SK-N-SH treated with all-trans-retinoic acid at 6 μM for 48 hours (cell line): ENCODE data around the gene SYN1.
A peak's percentile ranks its signal among the peaks of the same experiment; 100 is the strongest.

ENCODE experiments used
- ATAC-seq: fragments of 200-7000 bp; cut with Tn5 transposase; 3 replicates; pipeline ENCODE4 v1.9.1; 2020; ENCODE audit warnings: mild to moderate bottlenecking, moderate library complexity
- ARNTL ChIP-seq: fragments of 450-650 bp; formaldehyde crosslinking; IDR thresholded peaks from 2 replicates; pipeline ENCODE4 v1.5.0; 2020; ENCODE audit warnings: low read depth, mild to moderate bottlenecking, moderate library complexity, borderline replicate concordance
- CSDC2 ChIP-seq: fragments of 250-450 bp; sonication (Bioruptor Pico); IDR thresholded peaks from 2 replicates; pipeline ENCODE4 v1.5.0; 2020; ENCODE audit warnings: mild to moderate bottlenecking, moderate library complexity
- ESRRG ChIP-seq: fragments of 250-450 bp; sonication (Bioruptor Pico); IDR thresholded peaks from 2 replicates; pipeline ENCODE4 v1.6.1; 2021; ENCODE audit warnings: mild to moderate bottlenecking
- GLIS3 ChIP-seq: fragments of 250-450 bp; sonication (Bioruptor Pico); IDR thresholded peaks from 2 replicates; pipeline ENCODE4 v1.5.0; 2020; ENCODE audit warnings: mild to moderate bottlenecking, moderate library complexity
- ISL1 ChIP-seq: fragments of 250-450 bp; sonication (Bioruptor Pico); IDR thresholded peaks from 2 replicates; pipeline ENCODE4 v2.1.2; 2022; ENCODE audit warnings: mild to moderate bottlenecking, moderate library complexity
- OSR1 ChIP-seq: fragments of 250-450 bp; sonication (Bioruptor Pico); IDR thresholded peaks from 2 replicates; pipeline ENCODE4 v1.8.0; 2022; ENCODE audit warnings: moderate library complexity, mild to moderate bottlenecking, inconsistent platforms
- PPARA ChIP-seq: fragments of 250-450 bp; sonication (Bioruptor Pico); IDR thresholded peaks from 2 replicates; pipeline ENCODE4 v1.5.0; 2020; ENCODE audit warnings: mild to moderate bottlenecking, borderline replicate concordance
- RARB ChIP-seq: fragments of 250-450 bp; sonication (Bioruptor Pico); IDR thresholded peaks from 2 replicates; pipeline ENCODE4 v1.8.0; 2021; ENCODE audit warnings: mild to moderate bottlenecking, moderate library complexity
- TCF4 ChIP-seq: fragments of 250-450 bp; sonication (Bioruptor Pico); IDR thresholded peaks from 2 replicates; pipeline ENCODE4 v1.8.0; 2021; ENCODE audit warnings: mild to moderate bottlenecking, moderate library complexity, borderline replicate concordance
- TOX ChIP-seq: fragments of 250-450 bp; sonication (Bioruptor Pico); IDR thresholded peaks from 2 replicates; pipeline ENCODE4 v1.8.0; 2021; ENCODE audit warnings: mild to moderate bottlenecking, moderate library complexity, borderline replicate concordance
- ZC3H10 ChIP-seq: fragments of 250-450 bp; sonication (Bioruptor Pico); IDR thresholded peaks from 2 replicates; pipeline ENCODE4 v1.5.1; 2021; ENCODE audit warnings: mild to moderate bottlenecking, moderate library complexity
- ZFP30 ChIP-seq: fragments of 450-650 bp; formaldehyde crosslinking; IDR thresholded peaks from 2 replicates; pipeline ENCODE4 v1.5.0; 2022; ENCODE audit warnings: mild to moderate bottlenecking, moderate library complexity
- ZNF565 ChIP-seq: fragments of 450-650 bp; formaldehyde crosslinking; conservative IDR thresholded peaks from 2 replicates; pipeline ENCODE4 v1.5.0; 2020; ENCODE audit warnings: low read depth, mild to moderate bottlenecking, moderate library complexity
- ZNF70 ChIP-seq: fragments of 450-650 bp; formaldehyde crosslinking; IDR thresholded peaks from 2 replicates; pipeline ENCODE4 v1.5.0; 2020; ENCODE audit warnings: mild to moderate bottlenecking, moderate library complexity
- ZNF8 ChIP-seq: fragments of 450-650 bp; formaldehyde crosslinking; IDR thresholded peaks from 2 replicates; pipeline ENCODE4 v1.5.0; 2020; ENCODE audit warnings: mild to moderate bottlenecking, moderate library complexity
- TF ChIP-seq, protein P1 (sequence below): fragments of 250-450 bp; sonication (Bioruptor Pico); IDR thresholded peaks from 2 replicates; pipeline ENCODE4 v1.5.0; 2020; ENCODE audit warnings: mild to moderate bottlenecking, moderate library complexity
- TF ChIP-seq, protein P2 (sequence below): fragments of 250-450 bp; sonication (Bioruptor Pico); IDR thresholded peaks from 2 replicates; pipeline ENCODE4 v1.8.0; 2020; ENCODE audit warnings: mild to moderate bottlenecking, moderate library complexity, borderline replicate concordance
- TF ChIP-seq, protein P3 (sequence below): fragments of 250-450 bp; sonication (Bioruptor Pico); IDR thresholded peaks from 2 replicates; pipeline ENCODE4 v1.5.1; 2021; ENCODE audit warnings: mild to moderate bottlenecking, moderate library complexity
- TF ChIP-seq, protein P4 (sequence below): fragments of 250-450 bp; sonication (Bioruptor Pico); IDR thresholded peaks from 2 replicates; pipeline ENCODE4 v1.8.0; 2021; ENCODE audit warnings: low read depth, mild to moderate bottlenecking, moderate library complexity, borderline replicate concordance
- TF ChIP-seq, protein P5 (sequence below): fragments of 250-450 bp; sonication (Bioruptor Pico); IDR thresholded peaks from 2 replicates; pipeline ENCODE4 v1.5.1; 2020; ENCODE audit warnings: low read depth, mild to moderate bottlenecking, moderate library complexity

Gene SYN1

DNA sequence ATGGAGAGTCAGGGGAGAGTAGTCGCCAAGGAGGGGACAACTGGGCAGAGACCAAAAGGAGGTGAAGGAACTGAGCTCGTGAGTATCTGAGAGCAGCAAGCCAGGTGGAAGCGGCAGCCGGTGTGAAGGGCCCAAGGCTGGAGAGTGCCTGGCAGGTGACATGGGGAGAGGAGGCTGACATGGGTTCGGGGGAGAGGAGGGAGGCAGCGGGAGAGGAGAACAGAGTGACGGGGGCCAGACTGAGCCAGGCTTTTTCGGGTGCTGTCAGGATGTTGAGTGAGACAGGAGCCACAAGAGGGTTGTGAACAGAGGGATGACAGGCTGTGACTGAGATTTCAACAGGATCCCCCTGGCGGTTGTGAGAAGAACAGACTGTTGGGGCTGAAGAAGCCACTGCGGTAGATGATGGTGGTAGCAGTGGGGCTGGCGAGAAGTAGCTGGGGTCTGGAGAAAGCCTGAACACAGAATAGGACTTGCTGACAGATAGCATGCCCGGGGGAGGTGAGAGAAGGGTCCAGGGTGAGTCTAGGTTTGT is 25.0 kb upstream of the SYN1 start:
- peak; percentile 91 for ATAC-seq
- TF ChIP-seq ESRRG = no peak
- TF ChIP-seq, protein P1, sequence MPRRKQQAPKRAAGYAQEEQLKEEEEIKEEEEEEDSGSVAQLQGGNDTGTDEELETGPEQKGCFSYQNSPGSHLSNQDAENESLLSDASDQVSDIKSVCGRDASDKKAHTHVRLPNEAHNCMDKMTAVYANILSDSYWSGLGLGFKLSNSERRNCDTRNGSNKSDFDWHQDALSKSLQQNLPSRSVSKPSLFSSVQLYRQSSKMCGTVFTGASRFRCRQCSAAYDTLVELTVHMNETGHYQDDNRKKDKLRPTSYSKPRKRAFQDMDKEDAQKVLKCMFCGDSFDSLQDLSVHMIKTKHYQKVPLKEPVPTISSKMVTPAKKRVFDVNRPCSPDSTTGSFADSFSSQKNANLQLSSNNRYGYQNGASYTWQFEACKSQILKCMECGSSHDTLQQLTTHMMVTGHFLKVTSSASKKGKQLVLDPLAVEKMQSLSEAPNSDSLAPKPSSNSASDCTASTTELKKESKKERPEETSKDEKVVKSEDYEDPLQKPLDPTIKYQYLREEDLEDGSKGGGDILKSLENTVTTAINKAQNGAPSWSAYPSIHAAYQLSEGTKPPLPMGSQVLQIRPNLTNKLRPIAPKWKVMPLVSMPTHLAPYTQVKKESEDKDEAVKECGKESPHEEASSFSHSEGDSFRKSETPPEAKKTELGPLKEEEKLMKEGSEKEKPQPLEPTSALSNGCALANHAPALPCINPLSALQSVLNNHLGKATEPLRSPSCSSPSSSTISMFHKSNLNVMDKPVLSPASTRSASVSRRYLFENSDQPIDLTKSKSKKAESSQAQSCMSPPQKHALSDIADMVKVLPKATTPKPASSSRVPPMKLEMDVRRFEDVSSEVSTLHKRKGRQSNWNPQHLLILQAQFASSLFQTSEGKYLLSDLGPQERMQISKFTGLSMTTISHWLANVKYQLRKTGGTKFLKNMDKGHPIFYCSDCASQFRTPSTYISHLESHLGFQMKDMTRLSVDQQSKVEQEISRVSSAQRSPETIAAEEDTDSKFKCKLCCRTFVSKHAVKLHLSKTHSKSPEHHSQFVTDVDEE (CRISPR knock-in tag) = no peak
- TF ChIP-seq, protein P2, sequence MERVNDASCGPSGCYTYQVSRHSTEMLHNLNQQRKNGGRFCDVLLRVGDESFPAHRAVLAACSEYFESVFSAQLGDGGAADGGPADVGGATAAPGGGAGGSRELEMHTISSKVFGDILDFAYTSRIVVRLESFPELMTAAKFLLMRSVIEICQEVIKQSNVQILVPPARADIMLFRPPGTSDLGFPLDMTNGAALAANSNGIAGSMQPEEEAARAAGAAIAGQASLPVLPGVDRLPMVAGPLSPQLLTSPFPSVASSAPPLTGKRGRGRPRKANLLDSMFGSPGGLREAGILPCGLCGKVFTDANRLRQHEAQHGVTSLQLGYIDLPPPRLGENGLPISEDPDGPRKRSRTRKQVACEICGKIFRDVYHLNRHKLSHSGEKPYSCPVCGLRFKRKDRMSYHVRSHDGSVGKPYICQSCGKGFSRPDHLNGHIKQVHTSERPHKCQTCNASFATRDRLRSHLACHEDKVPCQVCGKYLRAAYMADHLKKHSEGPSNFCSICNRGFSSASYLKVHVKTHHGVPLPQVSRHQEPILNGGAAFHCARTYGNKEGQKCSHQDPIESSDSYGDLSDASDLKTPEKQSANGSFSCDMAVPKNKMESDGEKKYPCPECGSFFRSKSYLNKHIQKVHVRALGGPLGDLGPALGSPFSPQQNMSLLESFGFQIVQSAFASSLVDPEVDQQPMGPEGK (CRISPR knock-in tag) = no peak
- TF ChIP-seq RARB = no peak
- TF ChIP-seq, protein P3, sequence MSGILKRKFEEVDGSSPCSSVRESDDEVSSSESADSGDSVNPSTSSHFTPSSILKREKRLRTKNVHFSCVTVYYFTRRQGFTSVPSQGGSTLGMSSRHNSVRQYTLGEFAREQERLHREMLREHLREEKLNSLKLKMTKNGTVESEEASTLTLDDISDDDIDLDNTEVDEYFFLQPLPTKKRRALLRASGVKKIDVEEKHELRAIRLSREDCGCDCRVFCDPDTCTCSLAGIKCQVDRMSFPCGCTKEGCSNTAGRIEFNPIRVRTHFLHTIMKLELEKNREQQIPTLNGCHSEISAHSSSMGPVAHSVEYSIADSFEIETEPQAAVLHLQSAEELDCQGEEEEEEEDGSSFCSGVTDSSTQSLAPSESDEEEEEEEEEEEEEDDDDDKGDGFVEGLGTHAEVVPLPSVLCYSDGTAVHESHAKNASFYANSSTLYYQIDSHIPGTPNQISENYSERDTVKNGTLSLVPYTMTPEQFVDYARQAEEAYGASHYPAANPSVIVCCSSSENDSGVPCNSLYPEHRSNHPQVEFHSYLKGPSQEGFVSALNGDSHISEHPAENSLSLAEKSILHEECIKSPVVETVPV (CRISPR knock-in tag) = no peak
- no peak for TF ChIP-seq OSR1 (CRISPR knock-in tag)
- TF ChIP-seq GLIS3 (CRISPR knock-in tag) = no peak
- TF ChIP-seq, protein P4, sequence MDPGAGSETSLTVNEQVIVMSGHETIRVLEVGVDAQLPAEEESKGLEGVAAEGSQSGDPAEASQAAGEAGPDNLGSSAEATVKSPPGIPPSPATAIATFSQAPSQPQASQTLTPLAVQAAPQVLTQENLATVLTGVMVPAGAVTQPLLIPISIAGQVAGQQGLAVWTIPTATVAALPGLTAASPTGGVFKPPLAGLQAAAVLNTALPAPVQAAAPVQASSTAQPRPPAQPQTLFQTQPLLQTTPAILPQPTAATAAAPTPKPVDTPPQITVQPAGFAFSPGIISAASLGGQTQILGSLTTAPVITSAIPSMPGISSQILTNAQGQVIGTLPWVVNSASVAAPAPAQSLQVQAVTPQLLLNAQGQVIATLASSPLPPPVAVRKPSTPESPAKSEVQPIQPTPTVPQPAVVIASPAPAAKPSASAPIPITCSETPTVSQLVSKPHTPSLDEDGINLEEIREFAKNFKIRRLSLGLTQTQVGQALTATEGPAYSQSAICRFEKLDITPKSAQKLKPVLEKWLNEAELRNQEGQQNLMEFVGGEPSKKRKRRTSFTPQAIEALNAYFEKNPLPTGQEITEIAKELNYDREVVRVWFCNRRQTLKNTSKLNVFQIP (CRISPR knock-in tag) = no peak
- no peak for TF ChIP-seq ZFP30 (CRISPR knock-in tag)

DNA sequence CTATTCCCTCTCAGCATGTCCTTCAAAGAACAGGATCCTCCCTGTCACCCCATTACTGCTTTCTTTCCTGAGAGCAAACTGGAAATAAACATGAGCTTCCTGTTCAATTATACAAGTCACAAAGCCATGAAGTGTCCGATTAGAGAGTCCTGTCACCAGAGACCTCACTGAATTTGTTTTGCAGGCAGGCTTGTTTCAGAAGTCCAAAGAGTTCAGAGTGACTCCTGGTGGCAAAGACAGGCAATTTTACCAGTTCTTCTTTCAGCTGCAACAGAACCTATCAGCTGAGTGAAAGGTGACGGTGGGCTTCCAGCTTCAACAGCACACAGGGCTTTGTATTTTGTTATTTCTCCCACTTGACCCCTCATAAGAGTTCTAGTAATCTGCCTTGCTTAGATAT is 24.3 kb upstream of the SYN1 start:
- ATAC-seq = peak; percentile 76
- TF ChIP-seq ZNF565 = no peak
- TF ChIP-seq CSDC2 (CRISPR knock-in tag) = no peak
- no peak for TF ChIP-seq ISL1
- TF ChIP-seq ZNF70 (CRISPR knock-in tag) = no peak
- TF ChIP-seq, protein P3 (CRISPR knock-in tag) = no peak
- TF ChIP-seq, protein P5, sequence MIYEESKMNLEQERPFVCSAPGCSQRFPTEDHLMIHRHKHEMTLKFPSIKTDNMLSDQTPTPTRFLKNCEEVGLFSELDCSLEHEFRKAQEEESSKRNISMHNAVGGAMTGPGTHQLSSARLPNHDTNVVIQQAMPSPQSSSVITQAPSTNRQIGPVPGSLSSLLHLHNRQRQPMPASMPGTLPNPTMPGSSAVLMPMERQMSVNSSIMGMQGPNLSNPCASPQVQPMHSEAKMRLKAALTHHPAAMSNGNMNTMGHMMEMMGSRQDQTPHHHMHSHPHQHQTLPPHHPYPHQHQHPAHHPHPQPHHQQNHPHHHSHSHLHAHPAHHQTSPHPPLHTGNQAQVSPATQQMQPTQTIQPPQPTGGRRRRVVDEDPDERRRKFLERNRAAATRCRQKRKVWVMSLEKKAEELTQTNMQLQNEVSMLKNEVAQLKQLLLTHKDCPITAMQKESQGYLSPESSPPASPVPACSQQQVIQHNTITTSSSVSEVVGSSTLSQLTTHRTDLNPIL = no peak
- TF ChIP-seq TOX (CRISPR knock-in tag) = no peak
- no peak for TF ChIP-seq TCF4 (CRISPR knock-in tag)
- TF ChIP-seq, protein P1 (CRISPR knock-in tag) = no peak
- no peak for TF ChIP-seq ZFP30 (CRISPR knock-in tag)
- TF ChIP-seq, protein P4 (CRISPR knock-in tag) = no peak
- TF ChIP-seq ZNF8 (CRISPR knock-in tag) = no peak
- no peak for TF ChIP-seq OSR1 (CRISPR knock-in tag)
- TF ChIP-seq, protein P2 (CRISPR knock-in tag) = no peak
- TF ChIP-seq ARNTL (CRISPR knock-in tag) = no peak
- no peak for TF ChIP-seq ZC3H10
- no peak for TF ChIP-seq PPARA (CRISPR knock-in tag)
- no peak for TF ChIP-seq ESRRG
- TF ChIP-seq RARB = no peak
- TF ChIP-seq, all 23 proteins: peak for 0
